IPS-18c (cell line): ENCODE measurements around the gene FRMD3.
"Not testable (repeated sequence)": the region's sequence is repeated elsewhere in the genome, so short reads cannot be mapped to it uniquely, and the experiment has no call there.

Source experiments
- H3K4me3 ChIP-seq: 2 replicates; pipeline ENCODE4 v1.7.0; 2013; ENCODE audit warnings: low read depth, mild to moderate bottlenecking, low read length, moderate library complexity; ENCODE audit not compliant: insufficient read depth
- H3K9me3 ChIP-seq: one replicate; pipeline ENCODE4 v1.6.1; 2013; ENCODE audit warnings: mild to moderate bottlenecking, low read length, moderate library complexity; ENCODE audit not compliant: control insufficient read depth, insufficient read depth

FRMD3 gene

GRCh38 chr9:83396813-83397212, 141.4 kb downstream of the FRMD3 start:
- H3K4me3 ChIP-seq, result no peak overlapping the region
- H3K9me3 ChIP-seq, result peaks cover 4% of the 10 kb centered on the region

GRCh38 chr9:83396342-83396741, 141.9 kb downstream of the FRMD3 start:
- Histone ChIP-seq H3K4me3 (no peak overlapping the region), H3K9me3 (peaks cover 4% of the 10 kb centered on the region)

GRCh38 chr9:83392228-83392627, 146.0 kb downstream of the FRMD3 start:
- Histone ChIP-seq H3K9me3 (peaks cover 2% of the 10 kb centered on the region), H3K4me3 (no peak overlapping the region)

GRCh38 chr9:83388346-83388745, 149.9 kb downstream of the FRMD3 start:
- Histone ChIP-seq H3K9me3 (no peaks in the 10 kb centered on the region), H3K4me3 (no peak overlapping the region)

GRCh38 chr9:83387401-83388185, 150.6 kb downstream of the FRMD3 start:
- Histone ChIP-seq H3K4me3 (no peak overlapping the region), H3K9me3 (no peaks in the 10 kb centered on the region)

- H3K9me3 ChIP-seq, result no peaks in the 10 kb centered on the region
Measured at GRCh38 chr9:83385317-83385716, 152.9 kb downstream of the FRMD3 start.

GRCh38 chr9:83384214-83384613, 154.0 kb downstream of the FRMD3 start:
- Histone ChIP-seq H3K4me3 (no peak overlapping the region), H3K9me3 (no peaks in the 10 kb centered on the region)

More at GRCh38 chr9:83385317-83385716, 152.9 kb downstream of the FRMD3 start:
- no peak overlapping the region for H3K4me3 ChIP-seq

- Histone ChIP-seq H3K4me3 (no peak overlapping the region), H3K9me3 (no peaks in the 10 kb centered on the region)
Measured at GRCh38 chr9:83383034-83383433, 155.2 kb downstream of the FRMD3 start.

GRCh38 chr9:83382421-83382820, 155.8 kb downstream of the FRMD3 start:
- H3K9me3 ChIP-seq, result no peaks in the 10 kb centered on the region
- no peak overlapping the region for H3K4me3 ChIP-seq

GRCh38 chr9:83379045-83379444, 159.2 kb downstream of the FRMD3 start:
- Histone ChIP-seq H3K9me3 (no peaks in the 10 kb centered on the region), H3K4me3 (no peak overlapping the region)

GRCh38 chr9:83372957-83373356, 165.2 kb downstream of the FRMD3 start:
- no peak overlapping the region for H3K4me3 ChIP-seq

GRCh38 chr9:83367326-83367725, 170.9 kb downstream of the FRMD3 start:
- Histone ChIP-seq H3K9me3 (no peaks in the 10 kb centered on the region), H3K4me3 (no peak overlapping the region)

More at GRCh38 chr9:83372957-83373356, 165.2 kb downstream of the FRMD3 start:
- no peaks in the 10 kb centered on the region for H3K9me3 ChIP-seq

GRCh38 chr9:83362341-83362995, 175.7 kb downstream of the FRMD3 start:
- Histone ChIP-seq H3K4me3 (no peak overlapping the region), H3K9me3 (no peaks in the 10 kb centered on the region)

GRCh38 chr9:83359039-83359438, 179.2 kb downstream of the FRMD3 start:
- no peaks in the 10 kb centered on the region for H3K9me3 ChIP-seq
- H3K4me3 ChIP-seq, result no peak overlapping the region

GRCh38 chr9:83358493-83358892, 179.7 kb downstream of the FRMD3 start:
- H3K4me3 ChIP-seq, H3K9me3 ChIP-seq: not testable (repeated sequence)

- H3K4me3 ChIP-seq, result no peak overlapping the region
- no peaks in the 10 kb centered on the region for H3K9me3 ChIP-seq
Measured at GRCh38 chr9:83355729-83356151, 182.5 kb downstream of the FRMD3 start.

- no peak overlapping the region for H3K4me3 ChIP-seq
- H3K9me3 ChIP-seq, result no peaks in the 10 kb centered on the region
Measured at GRCh38 chr9:83355024-83355444, 183.2 kb downstream of the FRMD3 start.

- H3K4me3 ChIP-seq, result no peak overlapping the region
Measured at GRCh38 chr9:83349031-83349430, 189.2 kb downstream of the FRMD3 start.

More at GRCh38 chr9:83349031-83349430, 189.2 kb downstream of the FRMD3 start:
- H3K9me3 ChIP-seq, result no peaks in the 10 kb centered on the region
